Peyer's patch (tissue), 4 donors: Measurements from ENCODE around the gene LIPC. TPM values are rescaled to one million over a fixed set of nuclear protein-coding genes. Genes with fewer than 3 reads are reported as not detected.

Experiments
- DNase-seq, 3 donors: peaks; one replicate each; pipeline ENCODE4 v3.0.0-alpha.2; 2017 to 2019
- H3K27ac ChIP-seq, 4 donors: fragments of 200-600 bp; sonication (generic); one replicate each; pipeline ENCODE4 v1.5.1; 2016 to 2019
- H3K27me3 ChIP-seq, 2 donors: fragments of 200-600 bp; sonication (generic); one replicate each; pipeline ENCODE4 v1.5.1; 2019
- H3K36me3 ChIP-seq, 3 donors: fragments of 200-600 bp; sonication (generic); one replicate each; pipeline ENCODE4 v1.5.1; 2016 to 2019
- H3K4me1 ChIP-seq, 4 donors: fragments of 200-600 bp; sonication (generic); one replicate each; pipeline ENCODE4 v1.5.1; 2016 to 2019
- H3K4me3 ChIP-seq, 4 donors: fragments of 200-600 bp; sonication (generic); 1 replicate in 3 of 4; 2 replicates in 1 of 4; pipeline ENCODE4 v1.5.1; 2016 to 2019; ENCODE audit warnings: mild to moderate bottlenecking in 1 of 4
- H3K9me3 ChIP-seq, 4 donors: fragments of 200-600 bp; sonication (generic); one replicate each; pipeline ENCODE4 v1.5.1; 2016 to 2019; ENCODE audit warnings: mild to moderate bottlenecking in 1 of 4
- CTCF ChIP-seq, 6 experiments: fragments of 450-650 bp in 4 of 6; fragments of 200-600 bp in 2 of 6; sonication (generic) in 1 of 6; IDR thresholded peaks; one replicate each; pipeline ENCODE4 v1.5.1; 2017 to 2019; ENCODE audit warnings: antibody characterized with exemption in 6 of 6, mild to moderate bottlenecking in 3 of 6, moderate library complexity in 1 of 6
- POLR2A ChIP-seq, 2 donors: fragments of 450-650 bp; IDR thresholded peaks; one replicate each; pipeline ENCODE4 v1.5.1; 2017; ENCODE audit warnings: antibody characterized with exemption in 2 of 2, mild to moderate bottlenecking in 2 of 2, moderate library complexity in 2 of 2
- total RNA-seq, 4 donors: library from RNA; depleted of rRNA; stranded (reverse); fragments of >200 nt; gene quantifications; one replicate each; pipeline ENCODE4 v1.1.0, GENCODE V29; 2016

Gene LIPC
- total RNA-seq, 4 donors from 2014 or later = 0.40 to 8.9 (median 1.0) TPM; not detected in 1

- H3K36me3 ChIP-seq = no peaks in the 10 kb centered on the region
- H3K27ac ChIP-seq = peak overlapping the region in 3 of 4 donors; percentile 27 to 65 (median 30)
- H3K27me3 ChIP-seq = no peaks in the 10 kb centered on the region
- peaks cover 0 to 10% (median 1%) of the 10 kb centered on the region in 4 donors for H3K4me1 ChIP-seq
- TF ChIP-seq CTCF (IDR thresholded peaks at IDR 0.05) (no peak), POLR2A (IDR thresholded peaks at IDR 0.05) (no peak)
- DNase-seq = no peak
- no peaks in the 10 kb centered on the region for H3K9me3 ChIP-seq
- no peak overlapping the region for H3K4me3 ChIP-seq
Measured at GRCh38 chr15:58575045-58575786, 143.4 kb downstream of the LIPC start.

GRCh38 chr15:58576657-58577056 is 144.9 kb downstream of the LIPC start:
- H3K4me1 ChIP-seq = peaks cover 0 to 10% (median 1%) of the 10 kb centered on the region in 4 donors
- no peak for DNase-seq

GRCh38 chr15:58582160-58582559 is 150.4 kb downstream of the LIPC start:
- H3K9me3 ChIP-seq = no peaks in the 10 kb centered on the region
- no peak overlapping the region for H3K27ac ChIP-seq
- TF ChIP-seq POLR2A (IDR thresholded peaks at IDR 0.05) = no peak
- TF ChIP-seq CTCF (IDR thresholded peaks at IDR 0.05) = no peak
- H3K36me3 ChIP-seq = no peaks in the 10 kb centered on the region
- no peaks in the 10 kb centered on the region for H3K4me1 ChIP-seq
- no peaks in the 10 kb centered on the region for H3K27me3 ChIP-seq
- no peak for DNase-seq
- H3K4me3 ChIP-seq = no peak overlapping the region

More at GRCh38 chr15:58576657-58577056, 144.9 kb downstream of the LIPC start:
- no peaks in the 10 kb centered on the region for H3K9me3 ChIP-seq
- H3K36me3 ChIP-seq = no peaks in the 10 kb centered on the region
- TF ChIP-seq CTCF (IDR thresholded peaks at IDR 0.05) (no peak), POLR2A (IDR thresholded peaks at IDR 0.05) (no peak)
- no peaks in the 10 kb centered on the region for H3K27me3 ChIP-seq
- no peak overlapping the region for H3K27ac ChIP-seq
- H3K4me3 ChIP-seq = no peak overlapping the region

GRCh38 chr15:58583171-58583908 is 151.5 kb downstream of the LIPC start:
- TF ChIP-seq CTCF (IDR thresholded peaks at IDR 0.05) (no peak), POLR2A (IDR thresholded peaks at IDR 0.05) (no peak)
- Histone ChIP-seq H3K27me3 (no peaks in the 10 kb centered on the region), H3K27ac (no peak overlapping the region), H3K36me3 (no peaks in the 10 kb centered on the region), H3K4me3 (no peak overlapping the region), H3K9me3 (no peaks in the 10 kb centered on the region), H3K4me1 (no peaks in the 10 kb centered on the region)
- DNase-seq = no peak

- H3K27ac ChIP-seq = no peak overlapping the region
- H3K36me3 ChIP-seq = no peaks in the 10 kb centered on the region
- H3K27me3 ChIP-seq = no peaks in the 10 kb centered on the region
- no peak overlapping the region for H3K4me3 ChIP-seq
- H3K4me1 ChIP-seq = no peaks in the 10 kb centered on the region
- TF ChIP-seq CTCF (IDR thresholded peaks at IDR 0.05) (no peak), POLR2A (IDR thresholded peaks at IDR 0.05) (no peak)
- H3K9me3 ChIP-seq = no peaks in the 10 kb centered on the region
- no peak for DNase-seq
Measured at GRCh38 chr15:58584789-58585461, 153.1 kb downstream of the LIPC start.
